Measurements from ENCODE around the gene LY6G5B.

Gene LY6G5B

DNA sequence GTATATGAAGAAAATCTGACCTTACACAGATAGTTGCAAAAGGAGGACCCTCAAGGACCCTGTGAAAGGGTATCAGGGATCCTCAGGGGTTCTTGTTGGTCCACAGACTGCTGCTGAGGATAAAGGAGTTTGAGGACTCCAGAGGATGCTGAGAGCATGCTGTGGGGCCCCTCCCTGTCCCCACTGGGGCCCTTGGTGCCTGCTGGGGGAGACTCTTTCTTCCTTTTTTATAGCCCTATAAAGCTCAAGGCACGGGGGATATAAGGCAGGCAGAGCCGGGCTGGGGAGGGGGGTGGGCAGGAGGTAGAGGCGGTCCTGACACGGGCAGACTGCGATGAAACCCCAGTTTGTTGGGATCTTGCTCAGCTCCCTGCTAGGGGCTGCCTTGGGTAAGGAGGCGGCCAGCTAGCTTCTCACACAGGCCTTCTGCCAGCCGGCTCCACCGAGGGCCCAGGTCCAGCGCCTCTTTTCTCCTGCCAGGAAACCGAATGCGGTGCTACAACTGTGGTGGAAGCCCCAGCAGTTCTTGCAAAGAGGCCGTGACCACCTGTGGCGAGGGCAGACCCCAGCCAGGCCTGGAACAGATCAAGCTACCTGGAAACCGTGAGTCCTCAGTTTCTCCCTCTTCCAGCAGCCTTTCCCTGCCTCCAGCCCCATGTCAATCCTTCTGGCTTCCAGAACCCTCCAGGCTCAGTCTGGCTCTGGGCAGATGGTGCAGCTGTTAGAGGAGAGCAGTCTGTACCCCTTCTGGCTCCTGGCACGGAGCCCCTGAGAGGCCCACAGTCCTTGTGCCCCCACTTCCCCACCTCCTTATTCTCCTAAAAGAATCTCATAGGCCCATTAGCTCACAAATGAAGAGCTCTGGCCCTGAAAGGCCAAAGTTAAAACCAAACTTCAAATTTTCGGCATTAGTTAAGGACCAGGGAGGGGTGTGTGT, 45.5 kb downstream of the LY6G5B start, which contains the start of gene LY6G6D:
Gene LY6G6D, plus strand, starts transcription at position 327 of the 937 bp plus-strand sequence. Its CDS starts 8 bp downstream, at position 335.
- no peak for DNase-seq (ENCODE audit: low spot score)

DNA sequence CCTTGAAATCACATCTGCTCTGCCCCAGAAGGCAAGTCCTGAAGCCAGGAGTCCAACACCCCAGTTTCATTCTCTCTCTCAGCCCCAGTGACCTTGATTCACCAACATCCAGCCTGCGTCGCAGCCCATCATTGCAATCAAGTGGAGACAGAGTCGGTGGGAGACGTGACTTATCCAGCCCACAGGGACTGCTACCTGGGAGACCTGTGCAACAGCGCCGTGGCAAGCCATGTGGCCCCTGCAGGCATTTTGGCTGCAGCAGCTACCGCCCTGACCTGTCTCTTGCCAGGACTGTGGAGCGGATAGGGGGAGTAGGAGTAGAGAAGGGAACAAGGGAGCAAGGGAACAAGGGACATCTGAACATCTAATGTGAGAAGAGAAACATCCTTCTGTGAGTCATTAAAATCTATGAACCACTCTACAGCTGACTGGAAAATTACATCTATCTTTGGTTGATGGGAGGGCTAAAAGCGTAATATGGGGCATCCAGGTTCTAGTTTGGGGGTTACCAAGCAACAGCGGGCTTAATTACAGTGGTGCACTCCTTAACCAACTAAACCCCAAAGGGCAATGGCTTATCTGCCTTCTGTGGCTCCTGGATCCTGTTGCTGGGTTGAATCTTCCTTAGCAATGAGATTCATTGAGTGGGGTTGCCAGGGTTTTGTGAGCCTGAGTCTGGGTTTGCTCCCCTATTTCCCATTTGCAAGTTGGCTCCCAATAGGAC, 47.9 kb downstream of the LY6G5B start:
- DNase-seq (ENCODE audit: low spot score) = no peak

DNA sequence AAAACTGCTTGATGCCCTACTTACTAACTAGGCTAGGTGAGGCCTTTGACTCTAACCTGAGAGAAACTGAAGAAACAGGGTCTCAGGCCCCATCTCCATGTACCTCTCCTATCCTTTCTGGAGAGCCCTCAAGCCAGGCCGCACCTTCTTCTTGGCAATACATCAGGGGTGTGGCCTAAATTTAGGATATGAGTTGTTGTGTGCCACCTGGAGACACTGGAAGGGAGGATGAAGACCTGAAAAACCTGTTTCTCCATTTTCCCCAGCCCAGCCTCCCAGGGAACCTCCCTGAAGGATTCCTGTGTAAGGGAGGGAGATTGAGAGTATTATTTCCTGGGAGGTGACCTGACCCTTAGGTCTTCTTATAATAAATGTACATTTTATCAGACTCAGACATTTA, 48.5 kb downstream of the LY6G5B start:
- DNase-seq (ENCODE audit: low spot score) = no peak

DNA sequence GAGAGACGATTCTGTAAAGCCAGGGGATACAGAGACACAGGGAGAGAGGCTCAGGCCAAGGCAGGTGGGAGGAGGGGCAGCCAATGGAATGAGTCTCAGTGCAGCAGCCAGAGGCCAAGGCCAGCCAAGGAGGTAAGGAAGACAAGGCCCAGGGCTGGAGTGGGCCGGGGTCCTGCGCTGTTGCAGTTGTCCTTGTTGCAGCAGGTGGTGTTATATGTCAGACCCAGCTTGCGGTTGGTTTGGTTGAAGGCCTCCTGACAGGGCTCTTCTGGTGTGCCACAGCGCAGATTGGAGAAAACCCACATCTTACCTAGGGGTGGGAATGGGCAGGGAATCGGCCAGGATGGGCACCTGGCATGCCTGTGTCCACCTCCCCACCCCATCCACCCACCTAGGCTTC, 49.2 kb downstream of the LY6G5B start:
- no peak for DNase-seq (ENCODE audit: low spot score)

DNA sequence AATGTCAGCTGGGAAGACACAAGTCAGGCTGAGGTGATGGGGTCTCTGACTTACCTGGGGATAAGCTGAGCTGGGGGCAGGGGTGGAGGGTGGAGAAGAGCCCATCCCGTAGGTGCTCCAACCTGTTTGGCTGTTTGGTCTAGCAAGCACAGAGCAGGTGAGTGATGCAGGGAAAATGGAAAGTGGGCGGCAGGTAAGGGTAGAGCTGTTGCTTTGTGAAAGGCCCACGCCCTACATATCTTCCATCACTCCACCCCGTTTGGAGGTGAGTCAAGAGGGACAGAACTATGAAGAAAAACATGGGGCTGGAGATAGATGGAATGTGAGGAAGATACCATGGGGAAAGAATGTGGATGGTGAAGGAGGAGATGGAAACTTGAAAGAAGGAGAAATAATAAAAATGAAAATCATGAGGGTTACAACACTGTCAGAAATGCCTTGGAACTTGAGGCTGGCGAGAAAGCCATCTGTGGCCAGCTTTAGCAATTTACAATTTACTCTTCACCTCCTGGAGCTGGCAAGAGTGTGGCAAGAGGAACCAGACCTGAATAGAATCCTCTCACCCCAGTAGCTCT, 50.5 kb downstream of the LY6G5B start:
- no peak for DNase-seq (ENCODE audit: low spot score)

DNA sequence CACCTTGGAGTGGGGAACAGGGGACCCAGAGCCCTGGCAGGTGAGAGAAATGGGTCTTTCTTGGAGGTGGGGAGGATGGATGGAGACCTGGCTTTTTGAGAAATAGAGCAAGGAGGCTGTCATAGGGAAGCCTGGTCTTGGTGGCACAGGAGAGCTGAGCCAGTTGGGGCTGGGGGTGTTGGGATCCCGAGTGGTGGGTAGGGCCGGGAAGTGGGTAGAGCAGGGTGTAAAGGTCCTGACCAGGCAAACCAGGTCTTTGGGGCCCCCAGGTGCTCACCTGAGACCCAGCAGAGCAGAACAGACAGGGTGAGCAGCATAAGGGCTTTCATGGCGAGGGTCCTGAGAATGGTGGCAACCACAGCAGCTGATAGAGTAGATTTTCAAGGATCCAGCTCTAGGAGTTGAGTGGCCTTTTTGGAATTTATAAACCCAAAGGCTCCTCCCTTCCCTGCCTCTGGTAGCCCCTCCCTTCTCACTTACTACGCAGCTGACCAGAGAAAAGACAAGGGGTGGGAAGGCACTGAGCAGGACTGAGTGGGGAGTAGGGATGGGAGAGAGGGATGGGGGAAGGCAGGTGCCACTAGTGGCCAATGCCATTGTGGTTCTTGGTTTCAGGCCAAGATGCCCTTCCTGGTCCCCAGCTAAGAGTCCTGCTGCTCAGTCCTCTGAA, 51.7 kb downstream of the LY6G5B start, which contains the start of gene LY6G6C:
Gene LY6G6C, minus strand, starts transcription at position 396 of the 670 bp plus-strand sequence. Its CDS starts 67 bp downstream, at position 329.
- DNase-seq (ENCODE audit: low spot score) = no peak

DNA sequence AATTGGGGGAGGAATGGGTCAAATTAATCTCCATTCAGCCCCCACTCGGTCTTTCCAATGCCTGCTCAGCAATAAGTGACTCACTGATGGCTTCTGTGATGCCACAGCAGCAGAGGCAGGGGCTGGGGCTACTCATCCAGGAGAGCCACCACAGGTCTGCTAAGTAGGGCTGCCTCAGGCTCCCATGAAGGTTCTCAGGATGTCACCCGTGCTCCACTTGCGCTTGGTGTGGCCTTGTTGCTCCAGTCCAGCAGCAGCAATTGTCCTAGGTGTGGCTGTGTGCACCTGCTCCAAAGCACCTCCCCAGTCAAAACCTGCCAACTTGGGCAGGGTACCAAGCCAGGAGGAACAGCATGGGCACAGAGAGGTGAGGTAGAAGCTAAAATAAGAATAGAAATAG, 52.4 kb downstream of the LY6G5B start:
- no peak for DNase-seq (ENCODE audit: low spot score)
